GM23338 (cell line): ENCODE data around the gene LOXL4. TPM values are rescaled to one million over a fixed set of nuclear protein-coding genes. Genes with fewer than 3 reads are reported as not detected.

Experiments used
- ATAC-seq: fragments of 200-7000 bp; cut with Tn5 transposase; 3 replicates; pipeline ENCODE4 v1.9.1; 2020
- DNase-seq: peaks from one replicate; pipeline ENCODE4 v3.0.0-alpha.2; 2015; ENCODE audit warnings: low spot score
- H2AFZ ChIP-seq: fragments of 200-600 bp; sonication (generic); 2 replicates; pipeline ENCODE4 v1.8.0; 2016; ENCODE audit warnings: antibody characterized with exemption, mild to moderate bottlenecking, moderate library complexity
- H3F3A ChIP-seq: fragments of 200-600 bp; sonication (generic); replicated peaks from 2 replicates; pipeline ENCODE4 v1.8.0; 2017; ENCODE audit warnings: antibody characterized with exemption, mixed run types, low read depth
- H3K27ac ChIP-seq: fragments of 200-600 bp; sonication (generic); 2 replicates; pipeline ENCODE4 v1.6.1; 2016; ENCODE audit warnings: low read depth
- H3K27me3 ChIP-seq: fragments of 200-600 bp; sonication (generic); 2 replicates; pipeline ENCODE4 v1.8.0; 2016; ENCODE audit warnings: mild to moderate bottlenecking, mixed run types, moderate library complexity; ENCODE audit not compliant: insufficient read depth
- H3K36me3 ChIP-seq: fragments of 200-600 bp; sonication (generic); 2 replicates; pipeline ENCODE4 v1.8.0; 2016; ENCODE audit warnings: mild to moderate bottlenecking; ENCODE audit not compliant: insufficient read depth
- H3K4me1 ChIP-seq: fragments of 200-600 bp; sonication (generic); 2 replicates; pipeline ENCODE4 v1.8.0; 2016; ENCODE audit warnings: mild to moderate bottlenecking, moderate library complexity; ENCODE audit not compliant: insufficient read depth
- H3K4me2 ChIP-seq: fragments of 200-600 bp; sonication (generic); 2 replicates; pipeline ENCODE4 v1.7.1; 2017; ENCODE audit warnings: mixed run types
- H3K4me3 ChIP-seq: fragments of 200-600 bp; sonication (generic); 2 replicates; pipeline ENCODE4 v1.6.1; 2016; ENCODE audit warnings: mixed run types
- H3K79me2 ChIP-seq: fragments of 200-600 bp; sonication (generic); replicated peaks from 2 replicates; pipeline ENCODE4 v1.8.0; 2017; ENCODE audit warnings: mild to moderate bottlenecking; ENCODE audit not compliant: insufficient read depth
- H3K9me2 ChIP-seq: fragments of 200-600 bp; sonication (generic); 2 replicates; pipeline ENCODE4 v1.8.0; 2017; ENCODE audit not compliant: insufficient read depth
- H4K20me1 ChIP-seq: fragments of 200-600 bp; sonication (generic); replicated peaks from 2 replicates; pipeline ENCODE4 v1.8.0; 2017; ENCODE audit warnings: mild to moderate bottlenecking; ENCODE audit not compliant: insufficient read depth
- H3K27ac Mint-ChIP-seq: 2 replicates; pipeline ENCODE4 v1.8.0; 2020; ENCODE audit warnings: inconsistent platforms, mild to moderate bottlenecking, moderate library complexity, mixed read lengths
- H3K27me3 Mint-ChIP-seq: 3 replicates; pipeline ENCODE4 v1.8.0; 2022; ENCODE audit warnings: low read depth, mild to moderate bottlenecking, moderate library complexity, mixed read lengths, inconsistent platforms; ENCODE audit not compliant: insufficient read depth, poor library complexity
- H3K36me3 Mint-ChIP-seq: 3 replicates; pipeline ENCODE4 v1.8.0; 2021; ENCODE audit warnings: low read depth, mild to moderate bottlenecking, inconsistent platforms, moderate library complexity, mixed read lengths
- H3K4me1 Mint-ChIP-seq: 3 replicates; pipeline ENCODE4 v1.8.0; 2020; ENCODE audit warnings: mild to moderate bottlenecking, inconsistent platforms, mixed read lengths
- H3K4me3 Mint-ChIP-seq: 3 replicates; pipeline ENCODE4 v1.8.0; 2021; ENCODE audit warnings: moderate library complexity, mild to moderate bottlenecking, inconsistent platforms, mixed read lengths
- H3K9me3 Mint-ChIP-seq: 3 replicates; pipeline ENCODE4 v1.8.0; 2020; ENCODE audit warnings: moderate library complexity, mild to moderate bottlenecking, inconsistent platforms, mixed read lengths
- EZH2phosphoT487 ChIP-seq: fragments of 200-600 bp; sonication (generic); IDR thresholded peaks from one replicate; pipeline ENCODE4 v1.8.1; 2018; ENCODE audit warnings: antibody characterized with exemption; ENCODE audit not compliant: unreplicated experiment
- JUNB ChIP-seq: IDR thresholded peaks from one replicate; pipeline ENCODE4 v1.6.1; 2016; ENCODE audit warnings: antibody characterized with exemption; ENCODE audit not compliant: unreplicated experiment
- STAT1 ChIP-seq: IDR thresholded peaks from one replicate; pipeline ENCODE4 v1.6.1; 2016; ENCODE audit warnings: antibody characterized with exemption; ENCODE audit not compliant: unreplicated experiment
- ZNF114 ChIP-seq: fragments of 250-450 bp; sonication (Bioruptor Pico); IDR thresholded peaks from 2 replicates; pipeline ENCODE4 v1.5.0; 2020; ENCODE audit warnings: mild to moderate bottlenecking, moderate library complexity
- ZNF331 ChIP-seq: fragments of 250-450 bp; sonication (Bioruptor Pico); IDR thresholded peaks from 2 replicates; pipeline ENCODE4 v1.5.0; 2020; ENCODE audit warnings: low read depth, mild to moderate bottlenecking, moderate library complexity
- ZNF462 ChIP-seq: fragments of 250-450 bp; sonication (Bioruptor Pico); IDR thresholded peaks from 2 replicates; pipeline ENCODE4 v1.5.0; 2020; ENCODE audit warnings: mild to moderate bottlenecking, moderate library complexity
- polyA plus RNA-seq: library from polyadenylated mRNA; unstranded; fragments of >200 nt; fragmentation: Nextera tagmentation; extraction: Ambion mirVana; gene quantifications from 2 replicates; pipeline ENCODE4 v1.2.1, GENCODE V29; 2016
- total RNA-seq: library from RNA; depleted of rRNA; stranded (reverse); fragments of >200 nt; shearing (Covaris generic); gene quantifications from 2 replicates; pipeline ENCODE4 v1.2.3, GENCODE V29; 2014
- TF ChIP-seq, protein P1 (sequence below), 2 experiments: fragments of 200-600 bp in 1 of 2; sonication (generic) in 1 of 2; conservative IDR thresholded peaks; 2 replicates each; pipeline versions ENCODE4 v1.5.1 to v1.6.1; 2016 to 2017; ENCODE audit warnings: antibody characterized with exemption in 2 of 2, low read depth in 2 of 2, mild to moderate bottlenecking in 2 of 2, moderate library complexity in 1 of 2
- TF ChIP-seq, protein P2 (sequence below): IDR thresholded peaks from 2 replicates; pipeline ENCODE4 v1.6.1; 2016; ENCODE audit warnings: antibody characterized with exemption

The LOXL4 gene
- total and polyA plus RNA-seq, 2 experiments from 2014 or later = 0.21 to 0.38 TPM

DNA sequence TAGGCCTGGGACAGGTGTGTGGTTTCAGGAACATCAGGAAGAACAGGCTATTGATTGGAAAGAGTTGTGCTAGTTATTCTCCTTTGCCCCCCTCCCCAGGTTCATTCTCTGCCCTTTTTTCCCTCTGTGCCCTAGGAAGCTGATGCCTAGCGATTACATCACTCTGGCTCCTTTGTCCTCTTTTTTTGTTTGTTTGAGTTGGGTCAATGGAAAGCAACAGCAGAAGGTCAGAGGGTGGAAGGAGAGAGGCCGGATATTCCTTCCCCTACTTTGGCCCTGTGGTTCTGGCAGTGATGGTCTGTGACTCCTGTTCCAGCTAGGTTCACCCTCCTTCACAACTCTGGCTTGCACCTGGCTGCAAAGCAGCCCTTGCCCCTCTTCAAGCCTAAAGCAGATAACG lies 18.9 kb downstream of the LOXL4 start (continued):
- TF ChIP-seq ZNF462 (CRISPR knock-in tag) (no peak), STAT1 (no peak), EZH2phosphoT487 (no peak), JUNB (no peak), ZNF114 (no peak)
- TF ChIP-seq, protein P1, sequence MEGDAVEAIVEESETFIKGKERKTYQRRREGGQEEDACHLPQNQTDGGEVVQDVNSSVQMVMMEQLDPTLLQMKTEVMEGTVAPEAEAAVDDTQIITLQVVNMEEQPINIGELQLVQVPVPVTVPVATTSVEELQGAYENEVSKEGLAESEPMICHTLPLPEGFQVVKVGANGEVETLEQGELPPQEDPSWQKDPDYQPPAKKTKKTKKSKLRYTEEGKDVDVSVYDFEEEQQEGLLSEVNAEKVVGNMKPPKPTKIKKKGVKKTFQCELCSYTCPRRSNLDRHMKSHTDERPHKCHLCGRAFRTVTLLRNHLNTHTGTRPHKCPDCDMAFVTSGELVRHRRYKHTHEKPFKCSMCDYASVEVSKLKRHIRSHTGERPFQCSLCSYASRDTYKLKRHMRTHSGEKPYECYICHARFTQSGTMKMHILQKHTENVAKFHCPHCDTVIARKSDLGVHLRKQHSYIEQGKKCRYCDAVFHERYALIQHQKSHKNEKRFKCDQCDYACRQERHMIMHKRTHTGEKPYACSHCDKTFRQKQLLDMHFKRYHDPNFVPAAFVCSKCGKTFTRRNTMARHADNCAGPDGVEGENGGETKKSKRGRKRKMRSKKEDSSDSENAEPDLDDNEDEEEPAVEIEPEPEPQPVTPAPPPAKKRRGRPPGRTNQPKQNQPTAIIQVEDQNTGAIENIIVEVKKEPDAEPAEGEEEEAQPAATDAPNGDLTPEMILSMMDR (conservative IDR thresholded peaks at IDR 0.05; ENCODE audit: low read depth in 2 of 2) = no peak

- Histone ChIP-seq H3K79me2 (no peaks in the 10 kb centered on the region), H3K27ac (no peak overlapping the region), H2AFZ (no peak overlapping the region), H3K4me1 (no peaks in the 10 kb centered on the region), H4K20me1 (no peaks in the 10 kb centered on the region; the same call in 1 of the 2 replicates), H3K27me3 (no peaks in the 10 kb centered on the region), H3K36me3 (peaks cover 12% of the 10 kb centered on the region), H3K9me2 (no peaks in the 10 kb centered on the region), H3K4me2 (no peak overlapping the region), H3K4me3 (no peak overlapping the region), H3F3A (no peaks in the 10 kb centered on the region)
- H3K9me3 Mint-ChIP-seq = no peaks in the 10 kb centered on the region
- peaks cover 3% of the 10 kb centered on the region for H3K27me3 Mint-ChIP-seq
- peaks cover 11% of the 10 kb centered on the region for H3K36me3 Mint-ChIP-seq
- DNase-seq (no peak), ATAC-seq (no peak)
- no peak overlapping the region for H3K27ac Mint-ChIP-seq
- TF ChIP-seq EZH2phosphoT487 (no peak), ZNF331 (no peak), JUNB (no peak), ZNF114 (no peak)
- TF ChIP-seq, protein P2, sequence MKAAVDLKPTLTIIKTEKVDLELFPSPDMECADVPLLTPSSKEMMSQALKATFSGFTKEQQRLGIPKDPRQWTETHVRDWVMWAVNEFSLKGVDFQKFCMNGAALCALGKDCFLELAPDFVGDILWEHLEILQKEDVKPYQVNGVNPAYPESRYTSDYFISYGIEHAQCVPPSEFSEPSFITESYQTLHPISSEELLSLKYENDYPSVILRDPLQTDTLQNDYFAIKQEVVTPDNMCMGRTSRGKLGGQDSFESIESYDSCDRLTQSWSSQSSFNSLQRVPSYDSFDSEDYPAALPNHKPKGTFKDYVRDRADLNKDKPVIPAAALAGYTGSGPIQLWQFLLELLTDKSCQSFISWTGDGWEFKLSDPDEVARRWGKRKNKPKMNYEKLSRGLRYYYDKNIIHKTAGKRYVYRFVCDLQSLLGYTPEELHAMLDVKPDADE = no peak
- TF ChIP-seq, protein P1 (conservative IDR thresholded peaks at IDR 0.05; ENCODE audit: low read depth in 2 of 2) = no peak
- H3K4me3 Mint-ChIP-seq = no peak overlapping the region
- peaks cover 16% of the 10 kb centered on the region for H3K4me1 Mint-ChIP-seq
Observed at GRCh38 chr10:98248018-98248417, 20.0 kb downstream of the LOXL4 start.
